ENCODE measurements around the gene VMAC. TPM values are rescaled to one million over a fixed set of nuclear protein-coding genes. Genes with fewer than 3 reads are reported as not detected.

The VMAC gene
- polyA plus RNA-seq, 1 donor (not counting 4 experiments of a cell fraction or from before 2014, with no cell fraction given), result 2.2 TPM

DNA sequence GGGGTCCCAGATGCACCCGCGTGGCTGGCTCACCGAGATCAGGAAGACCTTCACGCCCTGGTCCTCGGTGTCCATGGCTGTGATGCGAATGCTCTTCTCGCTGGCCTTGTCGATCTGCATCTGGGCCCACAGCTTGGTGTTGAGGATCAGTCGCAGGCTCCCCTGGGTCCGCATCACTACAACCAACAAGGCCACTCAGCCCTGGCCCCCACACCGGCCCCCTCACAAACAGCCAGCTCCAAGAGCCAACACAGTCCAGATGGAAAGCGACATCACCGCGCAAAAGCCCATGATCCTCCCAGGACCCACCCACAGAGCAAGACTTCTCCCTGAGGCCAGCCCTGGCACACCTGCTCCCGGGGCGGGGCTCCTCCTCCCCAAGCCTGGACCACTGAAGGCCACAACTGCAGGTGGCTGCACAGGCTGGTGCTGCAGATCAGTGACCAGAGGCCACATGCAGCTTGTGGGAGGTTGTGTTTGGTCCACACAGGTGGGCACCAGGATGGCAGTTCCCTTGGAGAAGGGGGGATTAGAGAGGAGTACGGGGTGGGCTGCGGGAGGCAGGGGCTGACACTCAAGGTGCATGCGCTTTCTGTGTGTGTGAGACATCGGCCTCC, 13.9 kb downstream of the VMAC start:
- dilution Hi-C loops (cut with MboI; ENCODE audit: extremely low pct_ligation_motif_present, low sequenced_read_pairs), result no loop called here
- Histone ChIP-seq H3K4me1 (ENCODE audit: control insufficient read depth, extremely low read depth, insufficient read depth, low read length) (peaks cover 11% of the 10 kb centered on the region), H3K4me3 (ENCODE audit: control insufficient read depth in 2 of 3, extremely low read depth in 1 of 3, insufficient read depth in 2 of 3, low read depth in 1 of 3, low read length in 3 of 3) (no peak overlapping the region), H3K79me2 (ENCODE audit: control insufficient read depth, insufficient read depth, low read length) (no peaks in the 10 kb centered on the region), H3K27ac (ENCODE audit: control insufficient read depth, insufficient read depth, low read length) (no peak overlapping the region), H3K36me3 (ENCODE audit: control insufficient read depth in 2 of 2, extremely low read depth in 1 of 2, insufficient read depth in 2 of 2, low read length in 2 of 2) (peaks cover 21 to 31% of the 10 kb centered on the region in 2 experiments), H2AFZ (ENCODE audit: control insufficient read depth, low read length) (no peak overlapping the region), H3K9ac (ENCODE audit: control insufficient read depth, extremely low read depth, insufficient read depth, low read length) (no peak overlapping the region), H3K27me3 (ENCODE audit: control insufficient read depth, extremely low read depth, insufficient read depth, low read length) (no peaks in the 10 kb centered on the region), H4K20me1 (ENCODE audit: control insufficient read depth, extremely low read depth, insufficient read depth, low read length) (no peaks in the 10 kb centered on the region), H3K9me3 (ENCODE audit: control insufficient read depth, low read depth, low read length) (no peaks in the 10 kb centered on the region), H3K4me2 (ENCODE audit: control insufficient read depth, extremely low read depth, insufficient read depth, low read depth, low read length) (no peak overlapping the region), H3K9me1 (ENCODE audit: control insufficient read depth, extremely low read depth, insufficient read depth, low read length) (no peaks in the 10 kb centered on the region)
- no peak for DNase-seq (ENCODE audit: low read depth, low spot score)
- FAIRE-seq, result no peak
- TF ChIP-seq, protein P1, sequence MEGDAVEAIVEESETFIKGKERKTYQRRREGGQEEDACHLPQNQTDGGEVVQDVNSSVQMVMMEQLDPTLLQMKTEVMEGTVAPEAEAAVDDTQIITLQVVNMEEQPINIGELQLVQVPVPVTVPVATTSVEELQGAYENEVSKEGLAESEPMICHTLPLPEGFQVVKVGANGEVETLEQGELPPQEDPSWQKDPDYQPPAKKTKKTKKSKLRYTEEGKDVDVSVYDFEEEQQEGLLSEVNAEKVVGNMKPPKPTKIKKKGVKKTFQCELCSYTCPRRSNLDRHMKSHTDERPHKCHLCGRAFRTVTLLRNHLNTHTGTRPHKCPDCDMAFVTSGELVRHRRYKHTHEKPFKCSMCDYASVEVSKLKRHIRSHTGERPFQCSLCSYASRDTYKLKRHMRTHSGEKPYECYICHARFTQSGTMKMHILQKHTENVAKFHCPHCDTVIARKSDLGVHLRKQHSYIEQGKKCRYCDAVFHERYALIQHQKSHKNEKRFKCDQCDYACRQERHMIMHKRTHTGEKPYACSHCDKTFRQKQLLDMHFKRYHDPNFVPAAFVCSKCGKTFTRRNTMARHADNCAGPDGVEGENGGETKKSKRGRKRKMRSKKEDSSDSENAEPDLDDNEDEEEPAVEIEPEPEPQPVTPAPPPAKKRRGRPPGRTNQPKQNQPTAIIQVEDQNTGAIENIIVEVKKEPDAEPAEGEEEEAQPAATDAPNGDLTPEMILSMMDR (optimal IDR thresholded peaks at IDR 0.05 in 1 of 3, IDR thresholded peaks at IDR 0.05 in 1 of 3, conservative IDR thresholded peaks at IDR 0.05 in 1 of 3; ENCODE audit: extremely low read depth in 1 of 3, insufficient read depth in 2 of 3, low read length in 3 of 3), result no peak
- no peak for TF ChIP-seq EZH2 (IDR thresholded peaks at IDR 0.05; ENCODE audit: low read length)

DNA sequence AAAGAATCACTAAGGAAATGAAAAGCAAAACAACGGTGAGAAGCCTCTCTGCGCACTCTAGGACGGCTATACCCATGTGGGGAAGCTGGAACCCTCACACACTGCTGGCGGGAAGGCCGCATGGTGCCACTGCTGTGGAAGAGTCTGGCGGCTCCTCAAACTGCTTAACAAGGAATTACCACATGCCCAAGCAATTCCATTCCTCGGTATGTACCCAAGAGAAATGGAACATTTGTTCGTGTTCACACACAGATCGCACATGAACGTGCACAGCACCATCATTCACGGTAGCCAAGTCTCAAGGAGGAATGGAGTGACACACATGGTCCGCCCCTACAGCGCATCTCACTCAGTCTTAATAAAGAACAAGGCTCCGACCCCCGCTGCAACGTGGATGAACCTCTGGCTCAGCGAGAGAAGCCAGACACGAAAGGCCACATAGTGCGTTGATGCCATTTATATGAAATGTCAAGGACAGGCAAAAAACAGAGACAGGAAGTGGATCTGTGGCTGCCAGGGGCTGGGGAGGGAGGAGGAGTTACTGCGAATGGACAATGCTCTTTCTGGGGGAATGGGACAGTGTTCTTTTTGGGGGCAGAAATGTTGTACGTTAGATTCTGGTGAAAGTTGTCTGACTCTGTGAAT, 17.0 kb downstream of the VMAC start:
- no peak for FAIRE-seq

More for the DNA sequence above, 17.0 kb downstream of the VMAC start:
- TF ChIP-seq EZH2 (IDR thresholded peaks at IDR 0.05; ENCODE audit: low read length), result no peak
- TF ChIP-seq, protein P1 (optimal IDR thresholded peaks at IDR 0.05 in 1 of 3, IDR thresholded peaks at IDR 0.05 in 1 of 3, conservative IDR thresholded peaks at IDR 0.05 in 1 of 3; ENCODE audit: extremely low read depth in 1 of 3, insufficient read depth in 2 of 3, low read length in 3 of 3), result no peak
- Histone ChIP-seq H3K9me3 (ENCODE audit: control insufficient read depth, low read depth, low read length) (no peaks in the 10 kb centered on the region), H4K20me1 (ENCODE audit: control insufficient read depth, extremely low read depth, insufficient read depth, low read length) (no peaks in the 10 kb centered on the region), H3K4me2 (ENCODE audit: control insufficient read depth, extremely low read depth, insufficient read depth, low read depth, low read length) (no peak overlapping the region), H2AFZ (ENCODE audit: control insufficient read depth, low read length) (no peak overlapping the region), H3K27me3 (ENCODE audit: control insufficient read depth, extremely low read depth, insufficient read depth, low read length) (no peaks in the 10 kb centered on the region), H3K36me3 (ENCODE audit: control insufficient read depth in 2 of 2, extremely low read depth in 1 of 2, insufficient read depth in 2 of 2, low read length in 2 of 2) (peaks cover 23 to 53% of the 10 kb centered on the region in 2 experiments), H3K9me1 (ENCODE audit: control insufficient read depth, extremely low read depth, insufficient read depth, low read length) (no peaks in the 10 kb centered on the region), H3K4me3 (ENCODE audit: control insufficient read depth in 2 of 3, extremely low read depth in 1 of 3, insufficient read depth in 2 of 3, low read depth in 1 of 3, low read length in 3 of 3) (no peak overlapping the region), H3K4me1 (ENCODE audit: control insufficient read depth, extremely low read depth, insufficient read depth, low read length) (no peaks in the 10 kb centered on the region), H3K27ac (ENCODE audit: control insufficient read depth, insufficient read depth, low read length) (no peak overlapping the region), H3K79me2 (ENCODE audit: control insufficient read depth, insufficient read depth, low read length) (no peaks in the 10 kb centered on the region), H3K9ac (ENCODE audit: control insufficient read depth, extremely low read depth, insufficient read depth, low read length) (no peak overlapping the region)
- dilution Hi-C loops (cut with MboI; ENCODE audit: extremely low pct_ligation_motif_present, low sequenced_read_pairs), result no loop called here
- DNase-seq (ENCODE audit: low read depth, low spot score), result no peak
